ENCODE data around the gene KRT82. TPM values are rescaled to one million over a fixed set of nuclear protein-coding genes. Genes with fewer than 3 reads are reported as not detected.

KRT82 gene
- total RNA-seq, 1 experiment from 2014 or later = not detected

GRCh38 chr12:52378091-52378490 is 28.0 kb downstream of the KRT82 start:
- Histone ChIP-seq H3K18ac (ENCODE audit: insufficient read length, low read depth, low read length) (no peak overlapping the region), H3T11ph (ENCODE audit: low read length) (no peak overlapping the region), H3K4me2 (ENCODE audit: insufficient read depth, insufficient read length, low read length) (no peak overlapping the region), H4K20me1 (ENCODE audit: control insufficient read depth, insufficient read depth, insufficient read length) (no peaks in the 10 kb centered on the region), H3K23ac (ENCODE audit: insufficient read length, low read depth, low read length) (no peak overlapping the region), H4K8ac (replicated peaks; ENCODE audit: insufficient read length, low read depth, low read length) (no peak overlapping the region), H3K4ac (ENCODE audit: low read depth, low read length) (no peak overlapping the region), H3K79me1 (ENCODE audit: insufficient read depth, low read depth, low read length, poor library complexity, severe bottlenecking) (no peaks in the 10 kb centered on the region), H3K23me2 (ENCODE audit: insufficient read length, low read depth, low read length, poor library complexity, severe bottlenecking) (no peaks in the 10 kb centered on the region), H3K9ac (ENCODE audit: extremely low read depth, insufficient read length, low read length) (no peak overlapping the region), H2BK15ac (ENCODE audit: low read depth, low read length) (no peak overlapping the region), H3K4me1 (ENCODE audit: insufficient read depth, low read length) (no peaks in the 10 kb centered on the region), H4K5ac (ENCODE audit: insufficient read length, low read depth, low read length) (no peak overlapping the region), H3K9me3 (ENCODE audit: control insufficient read depth, low read depth, low read length) (no peaks in the 10 kb centered on the region), H2BK12ac (ENCODE audit: insufficient read length, low read depth, low read length) (no peak overlapping the region), H4K91ac (ENCODE audit: insufficient read length, low read depth, low read length) (no peak overlapping the region), H3K14ac (ENCODE audit: insufficient read depth, low read length) (no peak overlapping the region), H2BK20ac (ENCODE audit: low read depth, low read length, poor library complexity, severe bottlenecking) (no peak overlapping the region), H2BK5ac (ENCODE audit: insufficient read length, low read length) (no peak overlapping the region), H3K27ac (ENCODE audit: insufficient read length, low read depth, low read length) (no peak overlapping the region), H3K79me2 (ENCODE audit: insufficient read depth, low read length) (no peaks in the 10 kb centered on the region), H3K27me3 (ENCODE audit: insufficient read depth, low read length) (no peaks in the 10 kb centered on the region), H3K56ac (ENCODE audit: insufficient read length, low read depth, low read length) (no peak overlapping the region), H2BK120ac (ENCODE audit: low read depth, low read length, poor library complexity, severe bottlenecking) (no peak overlapping the region), H2AFZ (ENCODE audit: low read length) (no peak overlapping the region), H2AK5ac (ENCODE audit: insufficient read length, low read length) (no peak overlapping the region)
- peaks cover 9% of the 10 kb centered on the region for H3K27me3 Mint-ChIP-seq (ENCODE audit: low read depth)
- TF ChIP-seq CTCF (conservative IDR thresholded peaks at IDR 0.05) = no peak
- no peak overlapping the region for H3K27ac Mint-ChIP-seq
- no peak overlapping the region for H3K4me3 Mint-ChIP-seq
- H3K4me1 Mint-ChIP-seq = no peaks in the 10 kb centered on the region
- no peak for DNase-seq
- no CpG with 5 or more reads among the region's 19 CpGs for WGBS (ENCODE audit: extremely low coverage, insufficient read length, low lambda C conversion rate)
- H3K9me3 Mint-ChIP-seq = no peaks in the 10 kb centered on the region; a peak in 1 of 5 replicates
- no peaks in the 10 kb centered on the region; a peak in 1 of 7 replicates for H3K36me3 Mint-ChIP-seq (ENCODE audit: insufficient read depth in 1 of 3, low read depth in 3 of 3)
